Measurements from ENCODE around the gene ERBB4.
"Not testable (repeated sequence)": the region's sequence is repeated elsewhere in the genome, so short reads cannot be mapped to it uniquely, and the experiment has no call there.

Gene ERBB4

DNA sequence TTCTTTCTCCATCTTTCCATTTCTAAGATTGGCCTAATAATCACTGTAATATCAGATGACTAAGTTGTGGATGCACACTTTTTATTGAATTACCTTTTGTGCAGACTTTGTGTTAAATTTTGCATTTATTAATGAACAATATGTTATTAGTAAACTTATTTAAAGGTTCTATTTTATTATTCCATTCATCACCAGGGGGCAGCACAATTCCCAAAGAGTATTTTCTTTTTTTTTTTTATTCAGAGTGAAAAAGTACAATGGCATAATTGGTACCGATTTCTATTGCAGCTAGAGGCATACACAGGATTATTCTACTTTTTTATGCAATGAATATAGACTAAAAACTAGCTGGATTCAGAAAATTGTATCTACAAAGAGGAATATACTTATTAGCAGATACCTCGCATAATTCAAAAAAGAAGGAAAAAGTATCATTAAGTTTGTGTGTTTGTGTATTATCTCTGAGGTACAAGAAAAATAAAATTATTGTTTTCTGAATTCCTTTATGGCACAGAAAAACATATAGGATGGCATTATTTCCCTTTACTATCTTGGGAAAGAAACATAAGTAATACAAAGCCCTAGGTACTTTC, 390.6 kb downstream of the ERBB4 start:
- no peak for DNase-seq (ENCODE audit: low spot score)

DNA sequence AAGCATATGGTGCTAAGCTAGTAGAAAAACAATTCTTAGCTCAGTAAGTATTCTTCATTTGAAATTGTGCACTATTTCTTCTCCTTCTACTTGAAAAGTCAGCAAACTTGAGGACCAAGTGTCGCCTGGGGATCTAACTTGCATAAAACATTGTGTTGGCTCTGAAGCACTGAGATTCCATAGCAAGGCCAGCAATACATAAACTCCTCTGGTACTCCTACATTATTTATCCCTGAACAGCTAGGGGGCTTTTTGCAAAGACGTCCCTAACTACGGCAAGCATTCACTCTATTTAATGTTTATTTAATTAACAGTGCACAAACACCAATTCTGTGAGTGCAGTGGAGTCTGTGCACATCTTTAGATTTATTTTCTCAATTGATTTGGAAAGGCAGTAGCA, 392.2 kb downstream of the ERBB4 start:
- no peak for DNase-seq (ENCODE audit: low spot score)

DNA sequence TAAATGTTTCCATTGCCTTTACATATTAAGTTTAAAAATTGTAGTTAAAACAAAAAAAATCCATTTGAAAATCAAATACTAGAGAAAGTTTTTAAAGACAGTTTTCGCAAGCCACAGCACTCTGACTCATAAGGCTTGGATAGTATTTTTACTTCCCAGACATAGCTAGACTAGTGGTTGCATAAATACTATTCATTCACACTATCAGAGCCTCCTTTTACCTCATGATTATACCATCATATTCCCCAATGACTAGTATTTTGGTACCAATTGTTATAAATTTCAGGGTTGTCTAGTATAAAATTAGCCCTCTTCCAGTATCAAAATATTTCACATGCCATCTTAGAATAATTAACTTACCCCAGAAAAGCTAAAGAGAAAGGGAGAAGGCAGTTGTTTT, 393.5 kb downstream of the ERBB4 start:
- DNase-seq (ENCODE audit: low spot score), result no peak

DNA sequence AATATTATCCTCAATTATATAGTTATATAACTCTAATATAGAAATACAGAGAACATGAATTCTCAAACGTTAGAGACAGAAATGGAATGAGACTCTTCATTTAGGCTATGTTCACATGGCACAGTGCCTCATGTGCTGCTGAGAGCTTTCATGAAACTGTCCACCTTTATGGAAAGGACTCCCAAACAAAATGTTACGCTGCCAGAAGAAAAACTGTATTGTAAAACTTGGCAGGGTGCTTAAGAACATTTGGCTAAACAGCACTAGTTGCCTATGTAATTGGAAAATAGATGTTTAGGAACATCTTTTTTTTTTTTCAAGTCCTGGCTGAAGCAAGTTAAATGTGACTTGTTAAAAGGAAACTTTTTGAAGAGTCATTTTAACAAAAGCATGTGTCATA, 396.0 kb downstream of the ERBB4 start:
- DNase-seq (ENCODE audit: low spot score), result no peak

DNA sequence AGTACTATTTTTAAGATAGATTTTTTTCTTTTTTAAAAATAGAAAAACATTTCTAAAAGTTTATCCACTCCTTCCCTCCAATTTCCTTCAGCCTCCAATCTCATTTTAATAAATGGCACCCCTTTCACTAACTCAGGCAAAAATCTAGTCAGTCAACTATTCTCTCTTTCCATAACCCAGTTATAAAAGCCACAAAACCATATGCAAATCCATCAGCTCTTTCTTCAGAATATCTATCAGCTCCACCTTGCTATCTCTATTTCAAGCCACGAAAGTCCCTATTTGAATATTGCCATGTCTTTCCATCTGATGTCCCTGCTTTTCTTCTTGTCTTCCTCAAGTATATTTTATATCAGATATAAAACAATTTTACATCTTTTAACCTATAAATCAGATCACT, 397.1 kb downstream of the ERBB4 start:
- no peak for DNase-seq (ENCODE audit: low spot score)

DNA sequence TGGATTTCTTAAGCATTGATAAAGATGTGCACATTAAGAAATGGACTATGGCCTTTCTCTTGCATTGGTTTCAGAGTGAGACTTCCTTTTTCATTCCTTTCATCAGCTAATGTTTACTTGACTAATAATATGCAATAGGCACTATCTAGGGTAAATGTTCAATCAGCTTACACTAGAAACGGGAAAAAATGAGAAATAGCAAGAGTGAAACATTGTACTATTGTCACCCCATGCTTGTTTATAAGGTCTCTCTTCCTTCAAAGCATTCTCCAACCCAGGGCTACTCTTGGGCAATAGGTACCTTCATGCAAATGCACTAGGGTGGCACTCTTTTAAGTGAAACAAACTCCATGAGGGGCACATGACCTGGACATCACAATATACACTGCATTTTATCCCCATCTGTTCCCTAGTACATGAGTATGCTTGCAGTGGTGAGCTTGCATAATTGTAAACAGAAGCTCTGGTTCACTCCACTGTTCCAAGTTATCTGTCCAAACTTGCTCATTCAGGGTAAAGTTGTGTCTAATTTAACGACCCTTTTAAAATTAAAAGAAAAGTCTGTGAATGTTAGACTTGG, 402.3 kb downstream of the ERBB4 start:
- no peak for DNase-seq (ENCODE audit: low spot score)

DNA sequence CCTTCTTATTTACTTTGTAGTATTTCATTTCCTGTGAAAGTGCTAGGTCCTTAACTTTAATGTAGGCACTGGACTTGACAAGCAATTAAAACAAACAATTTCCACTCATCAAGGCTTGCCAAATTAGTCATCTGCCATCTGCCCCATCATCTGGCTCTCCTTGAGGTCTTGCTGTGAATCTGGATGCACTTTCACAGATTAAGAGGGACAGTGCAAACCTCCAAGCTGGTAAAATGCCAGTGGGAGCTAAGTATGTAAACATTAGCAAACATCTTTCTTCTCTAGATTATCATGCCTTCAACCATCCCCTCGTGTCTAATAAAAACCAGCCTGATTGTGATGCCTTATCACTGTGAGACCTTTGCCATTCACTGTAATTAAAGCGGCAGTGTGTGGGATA, 402.9 kb downstream of the ERBB4 start:
- no peak for DNase-seq (ENCODE audit: low spot score)

DNA sequence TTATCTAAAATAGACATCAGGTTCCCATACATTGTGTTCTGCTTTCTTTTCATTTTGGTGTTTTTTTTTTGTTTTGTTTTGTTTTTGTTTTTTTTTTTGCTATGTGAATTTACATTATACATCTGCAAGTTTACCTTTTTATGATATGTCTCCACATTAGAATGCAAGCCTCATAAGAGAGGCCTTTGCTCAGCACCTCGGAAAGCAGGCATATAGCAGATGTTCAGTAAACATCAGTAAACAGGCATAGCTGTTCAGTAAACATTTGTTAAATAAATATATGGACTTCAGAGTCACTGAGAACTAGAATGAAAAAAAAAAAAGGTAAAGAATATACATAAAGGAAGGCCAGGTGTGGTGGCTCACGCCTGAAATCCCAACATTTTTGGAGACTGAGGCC, 405.3 kb downstream of the ERBB4 start:
- DNase-seq (ENCODE audit: low spot score), result no peak

DNA sequence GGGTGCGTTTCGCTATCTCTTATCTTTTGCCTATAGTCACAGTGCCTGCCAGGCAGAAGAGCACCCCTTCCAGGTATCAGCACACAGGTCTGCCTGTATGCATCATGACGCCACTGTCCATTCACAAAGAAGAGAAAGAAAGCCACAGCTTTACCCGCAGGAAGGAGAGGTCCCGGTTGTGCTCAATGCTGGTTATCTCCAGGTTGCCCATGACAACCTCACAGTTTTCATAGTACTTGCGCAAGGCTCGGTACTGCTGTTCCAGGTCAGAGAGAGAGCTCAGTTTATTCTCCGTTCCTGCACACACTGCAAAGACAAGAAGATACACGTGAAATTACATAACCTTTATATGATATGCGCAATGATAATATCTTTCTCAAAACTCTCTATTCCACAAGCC, 414.0 kb downstream of the ERBB4 start:
- DNase-seq (ENCODE audit: low spot score), result no peak

DNA sequence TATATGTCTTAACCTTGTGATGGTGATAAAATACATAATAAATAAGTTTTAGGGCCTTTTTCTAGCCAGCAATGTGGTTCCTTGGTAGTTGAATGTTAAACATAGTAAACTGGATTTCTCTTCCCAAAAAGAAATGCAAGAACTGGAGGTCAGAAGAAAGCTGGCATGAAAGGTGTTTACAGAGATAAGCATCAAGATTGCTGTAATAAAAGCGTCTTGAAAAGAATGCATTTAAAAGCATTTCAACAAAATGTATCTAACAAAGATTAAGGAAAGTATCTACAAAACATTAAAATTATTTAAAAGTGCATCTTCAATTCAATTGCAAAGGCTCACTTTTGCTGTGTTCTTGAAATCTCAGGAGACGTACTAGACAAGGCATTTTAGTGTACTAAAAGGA, 419.0 kb downstream of the ERBB4 start:
- DNase-seq (ENCODE audit: low spot score), result no peak

DNA sequence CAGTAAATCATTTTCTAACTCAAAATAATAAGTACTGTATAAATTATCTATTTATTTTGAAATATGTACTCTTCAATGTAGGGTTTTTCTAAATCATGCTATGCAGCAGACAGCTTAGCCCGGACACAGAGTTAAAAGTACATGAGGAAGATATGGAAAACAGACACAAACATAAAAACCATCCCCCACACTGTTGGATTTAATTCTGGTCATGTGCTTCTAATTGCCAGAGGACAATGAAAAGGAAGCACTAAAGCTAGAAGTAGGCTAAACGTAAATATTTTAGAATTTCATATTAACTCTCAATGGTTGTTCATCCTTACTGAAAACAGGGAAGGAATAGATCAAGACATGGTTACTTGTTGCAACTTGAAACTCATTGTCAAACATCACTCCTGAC, 420.7 kb downstream of the ERBB4 start:
- no peak for DNase-seq (ENCODE audit: low spot score)

DNA sequence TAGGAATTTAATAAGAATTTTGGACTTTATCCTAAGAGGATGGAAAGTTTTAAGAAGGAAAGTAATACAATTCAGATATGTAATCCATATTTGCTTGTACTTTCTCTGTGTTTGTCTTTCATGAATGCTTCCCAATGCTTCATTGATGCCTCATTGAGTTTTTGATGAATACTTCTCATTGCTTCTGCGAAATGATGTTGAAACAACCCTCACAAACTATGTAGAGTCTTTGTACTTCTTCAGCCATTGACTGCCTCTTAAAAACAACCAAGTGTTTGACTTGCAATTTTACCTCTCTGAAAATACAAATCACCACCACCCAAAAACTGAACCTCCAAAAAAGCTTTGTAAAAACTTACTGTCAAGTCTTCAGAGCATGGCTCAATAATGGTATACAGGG, 424.1 kb downstream of the ERBB4 start:
- DNase-seq (ENCODE audit: low spot score), result no peak

DNA sequence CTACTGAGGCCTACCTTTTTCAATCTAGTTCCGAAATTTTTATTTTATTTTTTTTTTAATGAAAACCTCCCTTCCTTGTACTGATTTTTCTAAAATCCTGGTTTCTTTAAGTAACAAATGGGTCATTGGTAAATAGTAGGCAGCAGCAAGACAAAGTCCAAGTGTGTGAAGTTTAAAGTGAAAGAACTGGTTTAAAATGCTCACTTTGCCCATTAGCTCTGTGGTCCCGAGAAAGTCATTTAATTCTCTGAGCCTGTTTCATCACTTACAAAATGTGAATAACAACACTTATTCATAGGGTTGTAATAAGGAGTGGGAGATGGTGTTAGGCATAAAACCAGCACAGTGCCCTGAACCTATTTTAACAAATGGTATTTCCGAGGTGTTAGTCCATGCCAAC, 426.2 kb downstream of the ERBB4 start:
- DNase-seq (ENCODE audit: low spot score), result no peak

DNA sequence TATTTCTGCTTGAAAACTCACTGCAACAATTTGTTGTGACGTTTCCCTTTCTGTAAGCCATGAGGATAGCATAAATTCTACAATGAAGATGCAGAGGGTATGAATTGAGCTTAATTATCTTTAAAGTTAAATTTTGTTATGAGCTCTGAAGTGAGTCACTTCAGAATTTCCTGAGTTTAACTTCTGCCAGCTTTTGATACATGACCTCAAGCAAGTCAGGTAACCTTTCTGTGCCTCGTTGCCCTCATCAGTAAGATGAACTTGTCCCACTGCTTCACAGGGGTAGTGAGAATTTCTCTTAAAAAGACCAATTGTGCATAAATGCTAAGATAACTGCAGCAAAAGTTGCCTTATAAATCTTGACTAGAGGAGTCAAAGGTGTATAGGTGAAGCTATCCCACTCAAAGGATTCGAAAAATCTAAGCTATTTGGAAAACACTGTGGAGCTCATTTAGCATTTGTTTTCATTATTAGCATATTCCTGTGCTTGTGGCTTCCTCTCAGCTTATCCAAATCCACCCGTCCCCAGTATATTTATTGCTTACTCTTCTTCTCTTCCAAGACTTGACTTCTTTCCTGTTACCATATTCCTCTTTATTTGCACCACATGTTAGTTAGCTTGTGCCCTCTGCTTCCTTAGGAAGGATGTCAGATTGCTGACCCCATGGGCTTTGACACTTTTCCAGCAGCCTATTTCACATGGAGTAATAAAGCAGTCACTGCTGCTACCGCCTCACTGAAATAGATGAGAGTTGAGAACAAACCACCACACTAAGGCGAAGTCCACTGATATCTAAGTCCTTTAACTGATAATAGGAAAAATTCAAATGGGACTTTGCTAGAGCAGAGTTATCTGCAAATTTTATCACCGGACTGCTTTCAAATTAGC, 428.6 kb downstream of the ERBB4 start:
- DNase-seq (ENCODE audit: low spot score), result no peak

DNA sequence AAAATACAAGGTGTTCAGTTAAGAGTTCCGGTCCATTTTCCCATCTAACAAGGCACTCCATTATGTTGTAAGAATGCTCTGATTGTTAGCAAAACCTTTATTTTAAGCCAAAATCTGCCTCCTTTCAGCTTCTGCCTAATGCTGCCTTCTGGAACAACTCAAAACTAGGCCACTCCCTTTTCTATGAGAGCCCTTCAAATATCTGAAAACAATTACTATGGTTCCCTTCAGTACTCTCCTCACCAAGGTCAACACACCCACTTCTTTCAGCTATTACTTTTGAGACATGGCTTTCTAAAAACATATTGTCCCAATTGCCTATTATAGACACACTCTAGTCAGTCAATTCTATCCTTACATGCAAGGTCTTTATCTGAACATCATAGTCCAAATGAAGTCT, 429.4 kb downstream of the ERBB4 start:
- DNase-seq (ENCODE audit: low spot score), result no peak

DNA sequence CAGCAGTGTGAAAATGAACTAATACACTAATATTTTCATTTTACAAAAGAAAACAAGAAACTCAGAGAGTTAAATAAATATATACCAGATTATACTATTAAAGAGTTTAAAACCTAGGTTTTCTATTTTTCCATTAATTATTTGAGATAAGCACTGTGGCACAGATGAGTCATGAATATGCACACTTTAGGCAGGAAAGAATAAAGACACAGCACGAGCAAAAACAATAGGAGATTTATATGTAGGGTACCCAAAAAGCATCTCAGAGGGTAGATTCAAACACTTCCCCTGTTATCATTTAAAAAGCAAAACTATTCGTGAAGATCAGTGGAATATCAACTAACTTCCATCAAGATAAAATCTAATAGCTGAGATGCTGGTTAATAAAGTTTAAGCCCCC, 430.6 kb downstream of the ERBB4 start:
- DNase-seq (ENCODE audit: low spot score), result no peak

DNA sequence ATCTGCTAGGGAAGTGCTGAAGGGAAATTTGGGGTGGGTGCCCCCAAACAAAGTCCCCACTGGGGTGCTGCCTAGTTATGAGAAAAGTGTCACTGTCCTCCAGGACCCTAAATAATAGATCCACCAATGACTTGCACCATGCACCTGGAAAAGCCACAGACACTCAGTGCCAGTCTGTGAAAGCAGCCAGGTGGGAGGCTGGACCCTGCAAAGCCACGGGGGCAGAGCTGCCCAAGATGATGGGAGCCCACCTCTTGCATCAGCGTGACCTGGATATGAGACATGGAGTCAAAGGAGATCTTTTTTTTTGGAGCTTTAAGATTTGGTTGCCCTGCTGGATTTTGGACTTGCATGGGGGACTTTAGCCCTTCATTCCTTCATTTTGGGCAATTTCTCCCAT, 431.6 kb downstream of the ERBB4 start:
- no peak for DNase-seq (ENCODE audit: low spot score)

DNA sequence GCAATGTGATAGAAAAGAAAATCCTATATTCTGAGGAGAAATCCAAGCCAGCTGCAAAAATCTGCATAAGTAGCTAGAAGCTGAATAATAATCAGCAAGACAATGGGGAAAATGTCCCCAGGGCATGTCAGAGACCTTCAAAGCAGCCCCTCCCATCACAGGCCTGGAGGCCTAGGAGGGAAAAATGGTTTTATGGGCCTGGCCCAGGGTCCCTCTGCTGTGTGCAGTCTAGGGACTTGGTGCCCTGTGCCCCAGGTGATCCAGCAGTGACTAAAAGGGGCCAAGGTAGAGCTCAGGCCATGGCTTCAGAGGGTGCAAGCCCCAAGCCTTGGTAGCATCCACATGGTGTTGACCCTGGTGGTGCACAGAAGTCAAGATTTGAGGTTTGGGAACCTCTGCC, 432.1 kb downstream of the ERBB4 start:
- not testable (repeated sequence) for DNase-seq (ENCODE audit: low spot score)

DNA sequence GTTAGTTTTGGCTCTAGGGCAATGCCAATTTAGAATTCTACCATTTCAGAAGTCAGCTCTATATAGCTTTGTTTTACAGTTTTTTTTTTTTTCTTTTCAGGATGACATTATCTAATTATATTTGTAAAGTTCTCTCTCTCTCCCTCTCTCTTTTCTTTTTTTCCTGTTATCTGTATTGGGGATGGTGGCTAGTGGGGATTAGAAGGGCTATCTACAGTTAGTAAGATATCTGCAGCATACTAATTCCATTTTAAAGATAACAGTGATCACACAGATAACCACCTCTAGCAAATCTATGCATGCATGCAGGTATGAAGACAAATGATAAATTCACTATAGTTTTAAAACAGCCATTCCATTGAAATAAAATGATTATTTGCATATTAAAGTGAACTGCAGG, 438.9 kb downstream of the ERBB4 start:
- DNase-seq (ENCODE audit: low spot score), result no peak

DNA sequence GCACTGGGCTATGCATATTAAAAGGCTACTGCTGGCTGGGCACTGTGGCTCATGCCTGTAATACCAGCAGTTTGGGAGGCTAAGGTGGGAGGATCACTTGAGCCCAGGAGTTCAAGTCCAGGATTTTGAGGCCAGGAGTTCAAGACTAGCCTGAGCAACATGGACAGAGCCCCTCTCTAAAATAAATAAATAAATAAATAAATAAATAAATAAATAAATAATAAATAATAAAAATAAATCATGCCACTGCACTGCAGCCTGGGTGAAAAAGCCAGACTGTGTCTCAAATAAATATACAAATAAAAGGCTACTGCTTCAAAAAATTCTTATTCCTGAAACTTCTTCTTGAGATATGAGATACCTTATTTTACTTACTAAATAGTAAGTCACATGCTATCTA, 439.6 kb downstream of the ERBB4 start:
- no peak for DNase-seq (ENCODE audit: low spot score)

DNA sequence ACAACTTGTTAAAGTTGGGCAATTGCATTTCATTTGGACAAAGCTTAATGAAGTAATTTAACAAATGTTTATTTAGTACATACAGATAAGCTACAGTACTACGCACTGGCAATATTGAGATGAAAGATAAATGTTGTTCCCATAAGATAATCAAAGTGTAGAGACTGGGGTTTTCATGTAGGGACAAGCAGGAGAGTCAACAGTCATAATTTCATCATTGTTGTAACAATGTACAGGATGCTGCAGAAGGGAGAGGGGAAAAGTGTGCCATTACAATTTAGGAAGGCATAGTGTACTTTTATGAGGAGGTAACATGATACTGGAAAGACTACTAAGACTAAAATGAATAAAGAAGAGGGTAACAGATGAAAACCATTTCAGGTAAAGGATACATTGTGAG, 441.6 kb downstream of the ERBB4 start:
- DNase-seq (ENCODE audit: low spot score), result no peak

DNA sequence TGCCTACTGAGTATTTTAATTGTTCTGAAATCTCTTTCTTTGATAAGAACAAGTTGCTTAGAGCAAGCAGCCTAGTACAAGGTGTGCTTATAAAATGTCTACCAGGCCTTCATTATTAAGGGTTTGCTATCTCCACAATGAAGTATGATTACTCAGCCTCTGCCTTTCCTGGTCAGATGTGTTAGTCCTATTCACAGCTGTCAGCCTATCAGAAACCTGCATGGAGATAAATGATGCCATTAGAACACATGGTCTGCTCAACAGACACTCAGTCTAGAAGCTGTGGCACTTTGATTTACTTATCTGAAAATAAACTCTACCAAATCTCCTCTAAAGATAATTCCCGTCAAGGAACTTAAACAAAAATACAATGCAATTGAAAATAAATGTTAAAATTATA, 448.7 kb downstream of the ERBB4 start:
- DNase-seq (ENCODE audit: low spot score), result no peak

DNA sequence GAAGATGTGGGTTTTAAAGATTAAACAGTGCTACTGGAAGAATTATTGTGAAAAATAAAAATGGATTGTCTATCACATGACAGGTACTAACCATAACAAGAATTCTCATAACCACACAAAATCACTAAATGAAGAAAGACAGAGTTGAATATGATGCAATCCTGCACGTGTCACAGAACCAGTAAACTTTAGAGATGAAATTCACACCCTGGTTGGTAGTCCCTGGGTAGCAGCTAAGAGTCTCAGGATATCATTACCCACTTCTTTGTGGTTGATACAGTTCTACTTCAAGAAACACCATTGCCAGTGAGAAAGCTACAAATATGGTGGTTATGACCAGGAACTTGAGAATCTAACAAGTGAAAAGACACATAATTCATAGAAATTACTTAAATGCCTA, 450.2 kb downstream of the ERBB4 start:
- no peak for DNase-seq (ENCODE audit: low spot score)

DNA sequence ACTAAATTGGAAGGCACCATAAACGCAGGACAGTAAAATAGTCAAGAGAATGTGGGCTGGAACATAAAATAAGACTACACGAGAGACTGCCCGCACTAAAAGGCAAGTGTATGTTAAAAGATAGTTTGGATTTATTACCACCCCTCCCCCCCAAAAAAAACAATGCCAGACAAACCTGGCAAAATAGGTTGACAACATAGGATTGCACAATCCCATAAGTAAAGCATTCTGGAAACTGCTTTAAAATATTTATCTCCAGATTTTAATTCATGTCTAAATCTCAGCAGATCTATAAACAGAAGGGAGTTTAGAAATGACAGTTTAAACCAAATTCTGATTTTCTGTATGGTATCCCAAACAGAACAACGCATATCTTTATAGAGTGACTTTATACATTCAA, 455.1 kb downstream of the ERBB4 start:
- DNase-seq (ENCODE audit: low spot score), result no peak

Measured in SW480 (cell line).